ENCODE measurements around the gene LPO.

DNA sequence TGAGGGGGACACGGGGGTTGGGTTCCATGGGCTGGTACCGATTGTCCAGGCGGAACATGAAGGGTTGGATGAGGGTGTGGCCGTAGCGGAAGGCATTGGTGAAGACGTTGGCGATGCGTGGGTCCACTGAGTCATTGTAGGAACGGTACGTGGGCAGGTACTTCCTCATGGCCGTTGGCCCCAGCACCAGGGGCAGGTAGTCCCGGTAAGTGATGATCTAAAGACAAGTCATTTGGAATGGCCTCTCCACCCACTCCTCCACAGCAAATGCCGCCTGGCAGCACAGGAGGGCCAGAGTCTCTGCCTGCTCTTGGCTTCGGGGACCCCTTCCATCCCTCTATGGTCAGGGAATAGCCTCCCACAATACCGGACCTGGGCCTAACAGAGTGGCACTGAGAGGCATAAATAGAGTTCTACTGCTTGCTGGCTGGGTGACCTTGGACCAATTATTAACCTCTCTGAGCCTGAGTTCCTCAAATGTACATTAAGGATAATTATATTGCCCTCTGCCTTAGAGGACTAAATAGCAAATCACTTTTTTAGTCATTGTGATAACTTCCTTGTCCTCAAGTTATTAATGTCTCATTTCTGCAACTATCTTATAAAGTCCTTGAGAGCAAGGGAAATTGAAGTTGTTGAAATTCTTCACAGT is 35.2 kb downstream of the LPO start:
- TF ChIP-seq, protein P1, sequence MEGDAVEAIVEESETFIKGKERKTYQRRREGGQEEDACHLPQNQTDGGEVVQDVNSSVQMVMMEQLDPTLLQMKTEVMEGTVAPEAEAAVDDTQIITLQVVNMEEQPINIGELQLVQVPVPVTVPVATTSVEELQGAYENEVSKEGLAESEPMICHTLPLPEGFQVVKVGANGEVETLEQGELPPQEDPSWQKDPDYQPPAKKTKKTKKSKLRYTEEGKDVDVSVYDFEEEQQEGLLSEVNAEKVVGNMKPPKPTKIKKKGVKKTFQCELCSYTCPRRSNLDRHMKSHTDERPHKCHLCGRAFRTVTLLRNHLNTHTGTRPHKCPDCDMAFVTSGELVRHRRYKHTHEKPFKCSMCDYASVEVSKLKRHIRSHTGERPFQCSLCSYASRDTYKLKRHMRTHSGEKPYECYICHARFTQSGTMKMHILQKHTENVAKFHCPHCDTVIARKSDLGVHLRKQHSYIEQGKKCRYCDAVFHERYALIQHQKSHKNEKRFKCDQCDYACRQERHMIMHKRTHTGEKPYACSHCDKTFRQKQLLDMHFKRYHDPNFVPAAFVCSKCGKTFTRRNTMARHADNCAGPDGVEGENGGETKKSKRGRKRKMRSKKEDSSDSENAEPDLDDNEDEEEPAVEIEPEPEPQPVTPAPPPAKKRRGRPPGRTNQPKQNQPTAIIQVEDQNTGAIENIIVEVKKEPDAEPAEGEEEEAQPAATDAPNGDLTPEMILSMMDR (IDR thresholded peaks at IDR 0.05; ENCODE audit: poor library complexity), result no peak
- TF ChIP-seq EZH2phosphoT487 (IDR thresholded peaks at IDR 0.05; ENCODE audit: low read depth, severe bottlenecking, unreplicated experiment) (no peak), EZH2 (IDR thresholded peaks at IDR 0.05; ENCODE audit: borderline replicate concordance) (no peak)

All from hepatocyte (in vitro differentiated cells).